ENCODE results near the gene EPB42.
"Not testable (repeated sequence)": the region's sequence is repeated elsewhere in the genome, so short reads cannot be mapped to it uniquely, and the experiment has no call there.

DNA sequence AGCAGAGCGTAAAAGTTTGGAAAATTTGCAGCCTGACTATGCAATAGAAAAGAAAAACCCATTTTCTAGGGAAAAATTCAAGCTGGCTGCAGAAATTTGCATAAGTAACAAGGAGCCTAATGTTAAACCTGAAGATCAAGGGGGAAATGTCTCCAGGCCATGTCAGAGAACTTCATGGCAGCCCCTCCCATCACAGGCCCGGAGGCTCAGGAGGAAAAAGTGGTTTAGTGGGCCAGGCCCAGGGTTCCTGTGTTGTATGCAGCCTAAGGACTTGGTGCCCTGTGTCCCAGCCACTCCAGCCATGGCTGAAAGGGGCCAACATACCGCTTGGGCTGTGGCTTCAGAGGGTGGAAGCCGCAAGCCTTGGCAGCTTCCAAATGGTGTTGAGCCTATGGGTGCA, 22.3 kb downstream of the EPB42 start:
- TF ChIP-seq POLR2AphosphoS5, POLR2A, SPI1, TAF1, POU2F2 (IDR thresholded peaks at IDR 0.05; ENCODE audit: low read depth, low read length): not testable (repeated sequence)

Data from GM12891 (cell line).